Spleen (tissue), 11 donors: Measurements from ENCODE around the gene PGM2. TPM values are rescaled to one million over a fixed set of nuclear protein-coding genes. Genes with fewer than 3 reads are reported as not detected.
A peak's percentile ranks its signal among the peaks of the same experiment; 100 is the strongest.

Source experiments
- DNase-seq: peaks from one replicate; pipeline ENCODE4 v3.0.0-alpha.2; 2020
- H3K27ac ChIP-seq, 8 donors: fragments of 200-600 bp; sonication (generic) in 7 of 8; 1 replicate in 4 of 8; 2 replicates in 4 of 8; pipeline versions ENCODE4 v1.5.0 to v1.8.0; 2016 to 2021; ENCODE audit warnings: inconsistent platforms in 4 of 8, mild to moderate bottlenecking in 4 of 8, moderate library complexity in 1 of 8
- H3K27me3 ChIP-seq, 7 donors: fragments of 200-600 bp; sonication (generic) in 6 of 7; replicated peaks in 1 of 7; 1 replicate in 4 of 7; 2 replicates in 3 of 7; pipeline versions ENCODE4 v1.5.0 to v1.8.0; 2016 to 2021; ENCODE audit warnings: inconsistent platforms in 3 of 7, mild to moderate bottlenecking in 1 of 7
- H3K36me3 ChIP-seq, 6 donors: fragments of 200-600 bp; sonication (generic) in 5 of 6; 1 replicate in 4 of 6; 2 replicates in 2 of 6; pipeline versions ENCODE4 v1.5.0 to v1.8.0; 2016 to 2021; ENCODE audit warnings: inconsistent platforms in 2 of 6
- H3K4me1 ChIP-seq, 6 donors: fragments of 200-600 bp; sonication (generic) in 5 of 6; 1 replicate in 3 of 6; 2 replicates in 3 of 6; pipeline versions ENCODE4 v1.5.0 to v1.8.0; 2016 to 2021; ENCODE audit warnings: inconsistent platforms in 3 of 6
- H3K4me3 ChIP-seq, 8 donors: fragments of 200-600 bp; sonication (generic) in 7 of 8; 1 replicate in 4 of 8; 2 replicates in 4 of 8; pipeline versions ENCODE4 v1.5.0 to v1.8.0; 2016 to 2021; ENCODE audit warnings: inconsistent platforms in 4 of 8, mild to moderate bottlenecking in 4 of 8, moderate library complexity in 2 of 8
- H3K9me3 ChIP-seq, 8 donors: fragments of 200-600 bp; sonication (generic) in 7 of 8; 1 replicate in 4 of 8; 2 replicates in 4 of 8; pipeline versions ENCODE4 v1.5.0 to v1.8.0; 2016 to 2021; ENCODE audit warnings: inconsistent platforms in 4 of 8
- POLR2A ChIP-seq, 3 donors: fragments of 450-650 bp; IDR thresholded peaks; one replicate each; pipeline ENCODE4 v1.5.1; 2017; ENCODE audit warnings: antibody characterized with exemption in 3 of 3, mild to moderate bottlenecking in 1 of 3
- POLR2AphosphoS5 ChIP-seq, 3 donors: sonication (generic); formaldehyde crosslinking; IDR thresholded peaks; one replicate each; pipeline ENCODE4 v1.5.1; 2017; ENCODE audit warnings: antibody characterized with exemption in 3 of 3
- WGBS, 5 donors: extraction: QIAGEN DNeasy Blood & Tissue Kit in 3 of 5; methylation state at CpG; one replicate each; pipeline versions ENCODE4 v1.1.5 to v1.1.7; 2013 to 2018; 5-methylcytosine and 5-hydroxymethylcytosine counted together
- intact Hi-C: fragments of 100-400 bp; cut with DNase I; formaldehyde crosslinking; loops from one replicate; pipeline ENCODE4 v1.15.0; 2023; ENCODE audit warnings: low total_unique reads
- polyA plus RNA-seq, 3 donors: library from polyadenylated mRNA; stranded (reverse); fragments of 200-250 nt; gene quantifications; one replicate each; pipeline ENCODE4 v1.2.1, GENCODE V29; 2013
- total RNA-seq, 7 donors: library from RNA; depleted of rRNA in 3 of 7; stranded (reverse); fragments of >200 nt in 3 of 7; fragmentation: NEBNext Ultra II Directional in 4 of 7; extraction: Animal tissue kit (Norgen Biotek cat#: 25700) in 4 of 7; gene quantifications; one replicate each; pipeline versions ENCODE4 v1.1.0 to v1.2.1, GENCODE V29; 2016 to 2021
- TF ChIP-seq, protein P1 (sequence below), 11 experiments: fragments of 200-600 bp in 7 of 11; fragments of 450-650 bp in 4 of 11; sonication (generic) in 4 of 11; IDR thresholded peaks in 8 of 11; conservative IDR thresholded peaks in 3 of 11; 1 replicate in 7 of 11; 2 replicates in 4 of 11; pipeline versions ENCODE4 v1.4.0 to v1.8.0; 2016 to 2021; ENCODE audit warnings: antibody characterized with exemption in 11 of 11, inconsistent platforms in 4 of 11, mild to moderate bottlenecking in 1 of 11
- donor health status: healthy with polysubstance abuse.
- donor health status: DM: no; HTN: no; CAD: no; lungs with moderate emphysema.
- donor health status: DM: no; HTN: no; CAD: no.
- donor health status: Bipolar disorder and iron deficiency.
- donor health status: healthy.
- donor health status: DM: no; HTN: no; CAD: no.
- donor health status: DM: yes; HTN: yes; CAD: no.

The PGM2 gene
- total and polyA plus RNA-seq, 10 donors, result 5.4 to 43.7 (median 27.4) TPM

- TF ChIP-seq POLR2A (IDR thresholded peaks at IDR 0.05) (no peak), POLR2AphosphoS5 (IDR thresholded peaks at IDR 0.05) (no peak)
- TF ChIP-seq, protein P1, sequence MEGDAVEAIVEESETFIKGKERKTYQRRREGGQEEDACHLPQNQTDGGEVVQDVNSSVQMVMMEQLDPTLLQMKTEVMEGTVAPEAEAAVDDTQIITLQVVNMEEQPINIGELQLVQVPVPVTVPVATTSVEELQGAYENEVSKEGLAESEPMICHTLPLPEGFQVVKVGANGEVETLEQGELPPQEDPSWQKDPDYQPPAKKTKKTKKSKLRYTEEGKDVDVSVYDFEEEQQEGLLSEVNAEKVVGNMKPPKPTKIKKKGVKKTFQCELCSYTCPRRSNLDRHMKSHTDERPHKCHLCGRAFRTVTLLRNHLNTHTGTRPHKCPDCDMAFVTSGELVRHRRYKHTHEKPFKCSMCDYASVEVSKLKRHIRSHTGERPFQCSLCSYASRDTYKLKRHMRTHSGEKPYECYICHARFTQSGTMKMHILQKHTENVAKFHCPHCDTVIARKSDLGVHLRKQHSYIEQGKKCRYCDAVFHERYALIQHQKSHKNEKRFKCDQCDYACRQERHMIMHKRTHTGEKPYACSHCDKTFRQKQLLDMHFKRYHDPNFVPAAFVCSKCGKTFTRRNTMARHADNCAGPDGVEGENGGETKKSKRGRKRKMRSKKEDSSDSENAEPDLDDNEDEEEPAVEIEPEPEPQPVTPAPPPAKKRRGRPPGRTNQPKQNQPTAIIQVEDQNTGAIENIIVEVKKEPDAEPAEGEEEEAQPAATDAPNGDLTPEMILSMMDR (IDR thresholded peaks at IDR 0.05 in 8 of 11, conservative IDR thresholded peaks at IDR 0.05 in 3 of 11), result no peak
- Histone ChIP-seq H3K27ac (peak overlapping the region in 1 of 8 donors; percentile 92), H3K27me3 (no peaks in the 10 kb centered on the region), H3K36me3 (peaks cover 0 to 32% (median 23%) of the 10 kb centered on the region in 6 donors), H3K9me3 (no peaks in the 10 kb centered on the region), H3K4me3 (peak overlapping the region in 7 of 8 donors; percentile 67 to 95 (median 85)), H3K4me1 (peaks cover 9 to 41% (median 30%) of the 10 kb centered on the region in 6 donors)
- intact Hi-C loops, result no loop called here
- DNase-seq, result no peak
- WGBS, 5 donors, result 52 to 85% (median 78%) methylated on average over 1 of the region's 1 CpG
These were observed 1.4 kb downstream of the PGM2 start for GRCh38 chr4:37827802-37828321.

DNA sequence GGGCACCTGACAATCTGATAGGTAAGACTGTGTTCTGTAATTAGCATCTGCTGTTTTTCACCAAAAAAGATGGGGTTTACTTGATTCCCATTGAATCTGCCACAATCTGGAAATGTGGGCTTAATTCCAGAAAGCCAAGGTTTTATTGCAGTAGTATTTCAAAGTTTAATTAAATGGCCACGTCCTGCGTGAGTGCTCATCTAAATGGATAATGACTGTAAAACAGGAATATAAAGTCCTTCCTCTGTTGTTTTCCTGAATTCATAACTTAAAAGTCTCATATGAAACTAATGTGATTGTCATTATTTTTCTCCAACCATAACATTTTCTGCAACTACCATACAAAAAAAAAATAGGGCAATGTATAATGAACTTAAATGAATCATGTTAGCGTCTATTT is 2.4 kb downstream of the PGM2 start:
- peaks cover 0 to 42% (median 27%) of the 10 kb centered on the region in 6 donors for H3K36me3 ChIP-seq
- 89 to 92% (median 92%) methylated on average over 3 of the region's 3 CpGs for WGBS, 5 donors
- no peak overlapping the region for H3K27ac ChIP-seq
- intact Hi-C loops, result no loop called here
- DNase-seq, result no peak
- no peaks in the 10 kb centered on the region for H3K27me3 ChIP-seq
- H3K4me3 ChIP-seq, result no peak overlapping the region
- no peaks in the 10 kb centered on the region for H3K9me3 ChIP-seq
- no peak for TF ChIP-seq POLR2A (IDR thresholded peaks at IDR 0.05)
- TF ChIP-seq, protein P1 (IDR thresholded peaks at IDR 0.05 in 8 of 11, conservative IDR thresholded peaks at IDR 0.05 in 3 of 11), result no peak
- TF ChIP-seq POLR2AphosphoS5 (IDR thresholded peaks at IDR 0.05), result no peak
- H3K4me1 ChIP-seq, result peaks cover 9 to 46% (median 30%) of the 10 kb centered on the region in 6 donors

GRCh38 chr4:37830640-37831039 is 4.2 kb downstream of the PGM2 start:
- H3K4me1 ChIP-seq, result peaks cover 6 to 55% (median 28%) of the 10 kb centered on the region in 6 donors
- no peaks in the 10 kb centered on the region for H3K9me3 ChIP-seq
- TF ChIP-seq, protein P1 (IDR thresholded peaks at IDR 0.05 in 8 of 11, conservative IDR thresholded peaks at IDR 0.05 in 3 of 11), result no peak
- TF ChIP-seq POLR2A (IDR thresholded peaks at IDR 0.05) (no peak), POLR2AphosphoS5 (IDR thresholded peaks at IDR 0.05) (no peak)
- intact Hi-C loops, result no loop called here
- no peak overlapping the region for H3K27ac ChIP-seq
- H3K4me3 ChIP-seq, result no peak overlapping the region
- 82 to 99% (median 90%) methylated on average over 3 of the region's 3 CpGs for WGBS, 5 donors
- H3K27me3 ChIP-seq, result no peaks in the 10 kb centered on the region
- DNase-seq, result no peak
- peaks cover 0 to 60% (median 38%) of the 10 kb centered on the region in 6 donors for H3K36me3 ChIP-seq

GRCh38 chr4:37835031-37835430 is 8.5 kb downstream of the PGM2 start:
- H3K36me3 ChIP-seq, result peaks cover 0 to 90% (median 50%) of the 10 kb centered on the region in 6 donors
- H3K9me3 ChIP-seq, result no peaks in the 10 kb centered on the region
- intact Hi-C loops, result no loop called here
- no peak for DNase-seq
- WGBS, 5 donors, result 82 to 88% (median 85%) methylated on average over 5 of the region's 5 CpGs
- no peak for TF ChIP-seq POLR2A (IDR thresholded peaks at IDR 0.05)
- TF ChIP-seq, protein P1 (IDR thresholded peaks at IDR 0.05 in 8 of 11, conservative IDR thresholded peaks at IDR 0.05 in 3 of 11), result no peak
- no peak for TF ChIP-seq POLR2AphosphoS5 (IDR thresholded peaks at IDR 0.05)
- no peak overlapping the region for H3K4me3 ChIP-seq
- H3K27ac ChIP-seq, result peak overlapping the region in 3 of 8 donors; percentile 22 to 24 (median 23)
- H3K4me1 ChIP-seq, result peaks cover 13 to 57% (median 26%) of the 10 kb centered on the region in 6 donors
- no peaks in the 10 kb centered on the region for H3K27me3 ChIP-seq
